ENCODE measurements around the gene OGFOD1. TPM values are rescaled to one million over a fixed set of nuclear protein-coding genes. Genes with fewer than 3 reads are reported as not detected.

Gene OGFOD1
- 142 TPM in 2 replicates for total RNA-seq (2014; rRNA removed; shearing (Covaris generic))

DNA sequence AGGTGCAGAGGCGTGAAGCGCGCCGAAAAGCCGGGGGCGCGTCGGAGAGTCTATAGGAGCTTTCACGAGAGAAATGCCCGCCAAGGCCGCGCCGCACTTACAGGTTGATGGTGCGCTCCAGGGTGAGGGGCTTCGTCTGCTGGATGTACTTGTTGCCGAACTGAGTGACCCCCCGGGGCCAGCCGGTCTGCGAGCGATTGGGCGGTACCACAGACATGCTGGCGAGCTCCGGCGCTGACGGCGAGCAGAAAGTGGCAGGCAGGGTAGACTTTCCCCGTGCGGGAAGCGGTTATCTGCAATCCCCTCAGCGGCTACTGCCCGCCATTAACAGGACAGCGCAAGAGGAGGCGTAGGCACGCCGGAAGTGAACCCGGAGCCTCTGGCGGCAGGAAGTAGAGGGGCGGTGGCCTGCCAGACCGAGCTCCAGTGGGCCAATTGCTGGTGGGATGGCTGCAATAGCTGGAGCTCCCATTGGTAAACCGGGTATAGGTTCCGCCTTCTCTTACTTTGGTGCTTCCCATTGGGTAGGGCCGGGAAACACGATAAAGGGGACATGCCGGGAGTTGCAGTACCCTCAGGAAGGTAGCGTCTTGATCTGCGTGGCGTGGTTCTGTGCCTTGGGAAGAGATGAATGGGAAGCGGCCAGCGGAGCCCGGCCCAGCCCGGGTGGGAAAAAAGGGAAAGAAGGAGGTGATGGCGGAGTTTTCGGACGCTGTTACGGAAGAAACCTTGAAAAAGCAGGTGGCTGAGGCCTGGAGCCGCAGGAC is at the start of gene OGFOD1, which contains the start of gene NUDT21:
OGFOD1 (plus strand) TSS at position 569 of the 767 bp plus-strand sequence; CDS start at position 628, 59 bp downstream.
NUDT21 (minus strand) TSS at position 347 of the 767 bp plus-strand sequence; CDS start at position 217, 130 bp downstream.

DNA sequence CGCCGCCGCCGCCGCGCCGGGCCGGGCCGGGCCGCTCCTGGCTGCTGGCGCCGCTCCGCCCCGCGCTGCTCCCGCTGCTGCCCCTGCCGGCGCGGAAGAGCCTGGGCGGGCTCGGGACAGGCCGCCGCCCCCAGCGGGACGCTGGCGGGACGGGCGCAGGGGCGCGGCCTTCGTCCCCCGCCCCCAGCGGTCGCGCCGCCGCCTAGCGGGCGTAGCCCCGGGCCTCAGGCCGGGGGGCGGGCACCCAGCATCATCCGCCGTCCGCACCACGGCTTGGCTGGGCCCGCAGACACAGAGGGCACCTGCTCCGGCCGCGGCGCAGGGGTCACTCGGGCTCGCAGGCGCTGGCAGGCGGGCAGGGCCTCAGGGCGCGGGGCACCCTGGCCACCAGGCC is 25.9 kb upstream of the OGFOD1 start, which contains the start of gene AMFR:
AMFR (minus strand) TSS at position 107 of the 394 bp plus-strand sequence. CDS start 218 bp downstream, outside the sequence.

DNA sequence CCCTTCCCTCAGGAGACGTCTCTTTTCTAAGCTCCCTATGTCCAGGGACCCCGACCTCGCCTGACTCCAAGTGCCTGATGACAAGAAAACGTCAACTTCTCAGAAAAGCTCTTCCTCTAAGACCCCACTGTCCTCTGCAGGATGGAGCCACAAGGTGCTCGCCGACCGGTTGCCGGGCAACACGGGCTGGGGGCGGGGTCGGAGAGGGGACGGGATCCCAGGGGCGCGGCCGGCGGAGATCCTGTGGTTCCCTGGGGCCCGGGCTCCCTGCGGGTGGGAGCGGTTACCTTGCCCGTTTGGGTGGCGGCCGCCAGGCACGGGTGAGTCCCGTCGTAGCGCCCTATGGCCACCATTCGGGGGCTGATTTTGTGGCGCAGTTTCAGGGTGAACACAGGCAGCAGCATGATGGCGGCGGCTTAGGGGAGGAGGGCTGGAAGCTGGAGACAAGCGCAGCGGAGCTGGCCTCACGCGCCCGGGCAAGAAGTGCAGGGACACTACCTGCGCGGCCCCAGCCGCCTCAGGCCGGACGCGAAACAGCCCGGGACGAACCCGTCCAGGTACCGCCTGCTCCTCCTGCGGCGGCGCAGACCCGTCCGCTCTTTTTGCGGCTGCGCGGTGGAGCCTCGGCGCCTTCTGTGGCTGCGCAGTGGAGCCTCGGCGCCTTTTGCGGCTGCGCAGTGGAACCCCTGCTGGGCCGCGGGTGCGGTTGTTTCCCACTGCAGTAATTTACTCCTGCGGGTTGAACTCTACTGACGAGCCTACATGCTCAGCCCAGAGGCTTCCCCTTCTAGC is 68.3 kb downstream of the OGFOD1 start, which contains the start of gene BBS2:
BBS2 (minus strand) TSS at position 566 of the 792 bp plus-strand sequence; CDS start at position 404, 162 bp downstream.

Other genes starting within 250 kb of the OGFOD1 start
- gene AMFR, start 26.0 kb upstream of the OGFOD1 start, total RNA-seq (2014; rRNA removed; shearing (Covaris generic)) = 113 and 124 TPM in 2 replicates
- 150 and 229 TPM in 2 replicates for gene NUDT21, start 222 bp upstream of the OGFOD1 start, total RNA-seq (2014; rRNA removed; shearing (Covaris generic))
- 29.0 and 31.5 TPM in 2 replicates for gene BBS2, start 68.5 kb downstream of the OGFOD1 start, total RNA-seq (2014; rRNA removed; shearing (Covaris generic))
- not detected in 2 replicates for gene MT4, start 113.5 kb downstream of the OGFOD1 start, total RNA-seq (2014; rRNA removed; shearing (Covaris generic))
- gene MT3, start 138.0 kb downstream of the OGFOD1 start, total RNA-seq (2014; rRNA removed; shearing (Covaris generic)) = not detected in 2 replicates
- gene MT2A, start 157.0 kb downstream of the OGFOD1 start, total RNA-seq (2014; rRNA removed; shearing (Covaris generic)) = 462 and 566 TPM in 2 replicates
- not detected in 2 replicates for gene MT1E, start 174.2 kb downstream of the OGFOD1 start, total RNA-seq (2014; rRNA removed; shearing (Covaris generic))
- not detected in 2 replicates for gene MT1M, start 181.1 kb downstream of the OGFOD1 start, total RNA-seq (2014; rRNA removed; shearing (Covaris generic))
- not detected in 2 replicates for gene MT1A, start 187.1 kb downstream of the OGFOD1 start, total RNA-seq (2014; rRNA removed; shearing (Covaris generic))
- gene MT1B, start 200.3 kb downstream of the OGFOD1 start, total RNA-seq (2014; rRNA removed; shearing (Covaris generic)) = not detected in 2 replicates
- not detected in 2 replicates for gene MT1F, start 206.4 kb downstream of the OGFOD1 start, total RNA-seq (2014; rRNA removed; shearing (Covaris generic))
- not detected in 2 replicates for gene MT1G, start 216.5 kb downstream of the OGFOD1 start, total RNA-seq (2014; rRNA removed; shearing (Covaris generic))
- not detected in 2 replicates for gene MT1H, start 218.3 kb downstream of the OGFOD1 start, total RNA-seq (2014; rRNA removed; shearing (Covaris generic))
- 26.5 and 39.2 TPM in 2 replicates for gene MT1X, start 230.9 kb downstream of the OGFOD1 start, total RNA-seq (2014; rRNA removed; shearing (Covaris generic))